IMR-90 (cell line): ENCODE data around the gene ADGRV1. TPM values are rescaled to one million over a fixed set of nuclear protein-coding genes. Genes with fewer than 3 reads are reported as not detected.

Experiments used
- ATAC-seq: fragments of 200-7000 bp; cut with Tn5 transposase; 2 replicates; pipeline ENCODE4 v1.9.1; 2020; ENCODE audit warnings: low read depth, mild to moderate bottlenecking, moderate library complexity
- BruUV-seq: library from RNA; stranded (reverse); fragments of 400-500 nt; replicated peaks from 2 replicates; lab custom pipeline; 2021; lab: Mats Ljungman, UMichigan
- CTCF ChIA-PET: fragments of 300-600 bp; formaldehyde crosslinking; extraction: SDS; loops from one replicate; lab custom pipeline; 2021; ENCODE audit warnings: antibody characterized with exemption; lab: Yijun Ruan, JAX
- POLR2A ChIA-PET: fragments of 300-600 bp; sonication (Branson Sonifier 250); formaldehyde crosslinking; loops from one replicate; lab custom pipeline; 2022; ENCODE audit warnings: antibody characterized with exemption; ENCODE audit not compliant: unreplicated experiment; lab: Charles Lee
- DNase-seq: peaks from one replicate; pipeline ENCODE4 v3.0.0; 2013
- H2AFZ ChIP-seq: replicated peaks from 2 replicates; pipeline ENCODE3; 2013; ENCODE audit warnings: low read length, mild to moderate bottlenecking; ENCODE audit not compliant: poor library complexity
- H2AK5ac ChIP-seq: 2 replicates; pipeline ENCODE4 v1.6.1; 2013; ENCODE audit warnings: low read depth, low read length, inconsistent platforms
- H2AK9ac ChIP-seq: replicated peaks from 2 replicates; pipeline ENCODE3; 2013; ENCODE audit warnings: mild to moderate bottlenecking, low read depth, low read length, moderate library complexity; ENCODE audit not compliant: poor library complexity
- H2BK120ac ChIP-seq: 2 replicates; pipeline ENCODE4 v1.6.1; 2013; ENCODE audit warnings: low read depth, low read length, inconsistent platforms
- H2BK15ac ChIP-seq: 3 replicates; pipeline ENCODE4 v1.6.1; 2013; ENCODE audit warnings: low read depth, low read length, inconsistent platforms
- H2BK20ac ChIP-seq: 2 replicates; pipeline ENCODE4 v1.6.1; 2013; ENCODE audit warnings: low read depth, mild to moderate bottlenecking, inconsistent platforms, low read length, moderate library complexity
- H2BK5ac ChIP-seq: 2 replicates; pipeline ENCODE4 v1.6.1; 2013; ENCODE audit warnings: mild to moderate bottlenecking, low read depth, low read length, inconsistent platforms; ENCODE audit not compliant: poor library complexity, severe bottlenecking
- H3K14ac ChIP-seq: replicated peaks from 2 replicates; pipeline ENCODE4 v1.6.1; 2013; ENCODE audit warnings: low read depth, low read length, inconsistent platforms
- H3K18ac ChIP-seq: 2 replicates; pipeline ENCODE4 v1.6.1; 2013; ENCODE audit warnings: low read depth, low read length, control low read depth
- H3K23ac ChIP-seq: 2 replicates; pipeline ENCODE4 v1.6.1; 2013; ENCODE audit warnings: low read depth, low read length, inconsistent platforms
- H3K27ac ChIP-seq: 2 replicates; pipeline ENCODE4 v1.5.1; 2013; ENCODE audit warnings: mild to moderate bottlenecking, control low read depth, low read length; ENCODE audit not compliant: insufficient read depth
- H3K27me3 ChIP-seq: 2 replicates; pipeline ENCODE4 v1.6.1; 2013; ENCODE audit warnings: low read length; ENCODE audit not compliant: control insufficient read depth, insufficient read depth
- H3K36me3 ChIP-seq: 2 replicates; pipeline ENCODE4 v1.6.1; 2013; ENCODE audit warnings: low read length, mixed read lengths; ENCODE audit not compliant: control insufficient read depth, insufficient read depth
- H3K4ac ChIP-seq: 2 replicates; pipeline ENCODE4 v1.6.1; 2013; ENCODE audit warnings: low read depth, low read length, inconsistent platforms
- H3K4me1 ChIP-seq: 2 replicates; pipeline ENCODE4 v1.6.1; 2013; ENCODE audit warnings: low read length, mixed read lengths; ENCODE audit not compliant: control insufficient read depth, insufficient read depth
- H3K4me2 ChIP-seq: 2 replicates; pipeline ENCODE4 v1.6.1; 2013; ENCODE audit warnings: low read depth, mild to moderate bottlenecking, control low read depth, low read length, moderate library complexity
- H3K4me3 ChIP-seq: 2 replicates; pipeline ENCODE4 v1.5.1; 2013; ENCODE audit warnings: low read depth, mild to moderate bottlenecking, control low read depth, low read length, moderate library complexity; ENCODE audit not compliant: insufficient read depth
- H3K56ac ChIP-seq: 2 replicates; pipeline ENCODE4 v1.6.1; 2013; ENCODE audit warnings: low read length, inconsistent platforms; ENCODE audit not compliant: insufficient read depth; ENCODE audit errors: extremely low read depth
- H3K79me1 ChIP-seq, 2 experiments: 2 replicates each; pipeline ENCODE4 v1.6.1; 2013; ENCODE audit warnings: low read length in 2 of 2, inconsistent platforms in 1 of 2, low read depth in 1 of 2
- H3K9ac ChIP-seq: 2 replicates; pipeline ENCODE4 v1.6.1; 2013; ENCODE audit warnings: low read depth, low read length, control low read depth
- H3K9me1 ChIP-seq: 2 replicates; pipeline ENCODE4 v1.6.1; 2013; ENCODE audit warnings: low read length, inconsistent platforms; ENCODE audit not compliant: insufficient read depth
- H3K9me3 ChIP-seq: 2 replicates; pipeline ENCODE4 v1.6.1; 2013; ENCODE audit warnings: low read length; ENCODE audit not compliant: control insufficient read depth, insufficient read depth
- H4K20me1 ChIP-seq: 2 replicates; pipeline ENCODE4 v1.6.1; 2013; ENCODE audit warnings: low read length, inconsistent platforms; ENCODE audit not compliant: insufficient read depth
- H4K5ac ChIP-seq: 2 replicates; pipeline ENCODE4 v1.6.1; 2013; ENCODE audit warnings: mild to moderate bottlenecking, low read depth, low read length, control low read depth
- H4K8ac ChIP-seq, 2 experiments: 2 replicates each; pipeline ENCODE4 v1.6.1; 2013; ENCODE audit warnings: low read depth in 2 of 2, low read length in 2 of 2, control low read depth in 1 of 2, inconsistent platforms in 1 of 2
- H4K91ac ChIP-seq: 2 replicates; pipeline ENCODE4 v1.6.1; 2013; ENCODE audit warnings: low read depth, low read length, inconsistent platforms; ENCODE audit not compliant: insufficient read depth
- BHLHE40 ChIP-seq: fragments of 150-350 bp; IDR thresholded peaks from 2 replicates; pipeline ENCODE4 v1.6.1; 2016; ENCODE audit warnings: mild to moderate bottlenecking, low read depth, low read length
- CEBPB ChIP-seq: IDR thresholded peaks from 2 replicates; pipeline ENCODE4 v1.6.1; 2012; ENCODE audit warnings: low read depth, low read length, improper control_type of control experiment
- NFE2L2 ChIP-seq: fragments of 150-350 bp; IDR thresholded peaks from 2 replicates; pipeline ENCODE4 v1.6.1; 2016; ENCODE audit warnings: low read depth, mild to moderate bottlenecking, low read length
- POLR2A ChIP-seq: IDR thresholded peaks from 2 replicates; pipeline ENCODE4 v1.6.1; 2012; ENCODE audit warnings: mild to moderate bottlenecking, low read depth, low read length
- RFX5 ChIP-seq: IDR thresholded peaks from 2 replicates; pipeline ENCODE4 v1.8.0; 2012; ENCODE audit warnings: low read depth, mild to moderate bottlenecking, low read length, moderate library complexity
- SMC3 ChIP-seq: fragments of 150-350 bp; IDR thresholded peaks from 2 replicates; pipeline ENCODE4 v1.6.1; 2016; ENCODE audit warnings: low read depth, mild to moderate bottlenecking, antibody characterized with exemption, low read length, moderate library complexity
- dilution Hi-C: fragments of 300-500 bp; cut with HindIII; formaldehyde crosslinking; loops from one replicate; pipeline ENCODE4 v1.14.3; 2018; ENCODE audit warnings: low sequenced_read_pairs; ENCODE audit not compliant: unreplicated experiment
- in situ Hi-C: fragments of 300-500 bp; cut with MboI; formaldehyde crosslinking; loops from 3 replicates; pipeline ENCODE4 v1.14.3; 2019; ENCODE audit warnings: low sequenced_read_pairs, inconsistent platforms, mixed read lengths
- intact Hi-C: fragments of 100-400 bp; cut with micrococcal nuclease; formaldehyde crosslinking; loops from 2 replicates; pipeline ENCODE4 v1.10.0; 2022
- polyA plus RNA-seq, 3 experiments: library from polyadenylated mRNA; depleted of rRNA; stranded (reverse); fragments of >200 nt; gene quantifications; 2 replicates each; pipeline ENCODE4 v1.2.3, GENCODE V29; 2012; ENCODE audit warnings: low replicate concordance in 1 of 3
- total RNA-seq: library from RNA; depleted of rRNA; stranded (reverse); fragments of >200 nt; gene quantifications from 2 replicates; pipeline ENCODE4 v1.2.3, GENCODE V29; 2012
- TF ChIP-seq, protein P1 (sequence below): fragments of 150-350 bp; IDR thresholded peaks from 2 replicates; pipeline ENCODE4 v1.6.1; 2017; ENCODE audit warnings: mild to moderate bottlenecking, antibody characterized with exemption, low read length, low read depth
- TF ChIP-seq, protein P2 (sequence below): fragments of 150-350 bp; IDR thresholded peaks from 2 replicates; pipeline ENCODE4 v1.6.1; 2016; ENCODE audit warnings: low read depth, mild to moderate bottlenecking, low read length, moderate library complexity, borderline replicate concordance

The ADGRV1 gene
- total and polyA plus RNA-seq, 2 of the 4 experiments (the other 2 are of a cell fraction) = under 0.01 TPM; not detected in 1

DNA sequence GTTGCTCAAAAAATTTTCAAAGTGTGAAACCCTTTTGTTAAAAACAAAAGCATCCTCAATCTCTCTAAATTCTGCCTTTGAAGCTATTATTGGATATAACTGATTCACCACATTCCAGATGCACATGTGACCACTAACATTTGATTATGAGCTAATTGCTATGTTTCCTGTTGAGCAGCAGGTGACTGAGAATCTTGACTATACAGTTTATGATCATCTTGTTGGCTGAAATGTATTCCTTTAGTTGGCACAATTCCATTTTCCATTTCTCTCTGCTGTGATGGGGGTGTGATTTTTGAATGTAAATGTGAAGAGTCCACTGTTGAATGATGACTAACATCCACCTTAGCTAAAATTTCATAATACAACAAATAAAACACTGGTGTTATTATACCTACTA is 39.9 kb upstream of the ADGRV1 start:
- no peak overlapping the region for H3K27ac ChIP-seq
- no peaks in the 10 kb centered on the region for H3K27me3 ChIP-seq
- no peak overlapping the region for H2AK5ac ChIP-seq
- no peak overlapping the region for H2BK20ac ChIP-seq
- dilution Hi-C loops = no loop called here
- no peak overlapping the region for H2AK9ac ChIP-seq
- H2BK15ac ChIP-seq = no peak overlapping the region
- no peak overlapping the region for H3K18ac ChIP-seq
- H3K36me3 ChIP-seq = peaks cover 14% of the 10 kb centered on the region
- no peak overlapping the region for H2AFZ ChIP-seq
- DNase-seq (peak; percentile 15), ATAC-seq (no peak)
- no peak overlapping the region for H2BK5ac ChIP-seq
- intact Hi-C loops = no loop called here
- TF ChIP-seq BHLHE40 = no peak
- TF ChIP-seq, protein P1, sequence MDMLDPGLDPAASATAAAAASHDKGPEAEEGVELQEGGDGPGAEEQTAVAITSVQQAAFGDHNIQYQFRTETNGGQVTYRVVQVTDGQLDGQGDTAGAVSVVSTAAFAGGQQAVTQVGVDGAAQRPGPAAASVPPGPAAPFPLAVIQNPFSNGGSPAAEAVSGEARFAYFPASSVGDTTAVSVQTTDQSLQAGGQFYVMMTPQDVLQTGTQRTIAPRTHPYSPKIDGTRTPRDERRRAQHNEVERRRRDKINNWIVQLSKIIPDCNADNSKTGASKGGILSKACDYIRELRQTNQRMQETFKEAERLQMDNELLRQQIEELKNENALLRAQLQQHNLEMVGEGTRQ = peak; percentile 65; the same call in 1 of the 2 replicates
- TF ChIP-seq CEBPB = no peak
- TF ChIP-seq RFX5 = no peak
- TF ChIP-seq, protein P2, sequence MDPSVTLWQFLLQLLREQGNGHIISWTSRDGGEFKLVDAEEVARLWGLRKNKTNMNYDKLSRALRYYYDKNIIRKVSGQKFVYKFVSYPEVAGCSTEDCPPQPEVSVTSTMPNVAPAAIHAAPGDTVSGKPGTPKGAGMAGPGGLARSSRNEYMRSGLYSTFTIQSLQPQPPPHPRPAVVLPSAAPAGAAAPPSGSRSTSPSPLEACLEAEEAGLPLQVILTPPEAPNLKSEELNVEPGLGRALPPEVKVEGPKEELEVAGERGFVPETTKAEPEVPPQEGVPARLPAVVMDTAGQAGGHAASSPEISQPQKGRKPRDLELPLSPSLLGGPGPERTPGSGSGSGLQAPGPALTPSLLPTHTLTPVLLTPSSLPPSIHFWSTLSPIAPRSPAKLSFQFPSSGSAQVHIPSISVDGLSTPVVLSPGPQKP = no peak
- TF ChIP-seq NFE2L2 = no peak
- no peak for TF ChIP-seq SMC3
- no peak for TF ChIP-seq POLR2A
- H3K9ac ChIP-seq = no peak overlapping the region
- H3K4me1 ChIP-seq = no peaks in the 10 kb centered on the region; the same call in 1 of the 2 replicates
- H3K4me2 ChIP-seq = no peak overlapping the region
- BruUV-seq = TSS peak; percentile 24
- H3K9me3 ChIP-seq = no peaks in the 10 kb centered on the region
- no peak overlapping the region for H3K4ac ChIP-seq
- CTCF ChIA-PET = no interaction called here
- in situ Hi-C loops = no loop called here
- no peak overlapping the region for H3K56ac ChIP-seq
- no peak overlapping the region for H3K23ac ChIP-seq
- H3K79me1 ChIP-seq = peaks cover 6 to 15% of the 10 kb centered on the region in 2 experiments; a peak in 3 of 4 replicates
- H4K5ac ChIP-seq = no peak overlapping the region
- H4K20me1 ChIP-seq = no peaks in the 10 kb centered on the region
- no peak overlapping the region for H4K91ac ChIP-seq
- H2BK120ac ChIP-seq = no peak overlapping the region
- H3K9me1 ChIP-seq = no peaks in the 10 kb centered on the region
- POLR2A ChIA-PET = no interaction called here
- H3K4me3 ChIP-seq = no peak overlapping the region
- no peak overlapping the region for H3K14ac ChIP-seq
- no peak overlapping the region for H4K8ac ChIP-seq
